Measurements from ENCODE around the gene CATSPERZ.

Gene CATSPERZ

GRCh38 chr11:64283092-64283491 is 17.1 kb upstream of the CATSPERZ start:
- TF ChIP-seq CTCF (IDR thresholded peaks at IDR 0.05; ENCODE audit: control insufficient read depth, extremely low read depth, insufficient read depth) = no peak
- DNase-seq (ENCODE audit: low read depth) = no peak
- H3K4me3 ChIP-seq (ENCODE audit: low read depth, low read length) = no peak overlapping the region

- H3K4me3 ChIP-seq (ENCODE audit: low read depth, low read length) = peak within 1 kb of the TSS; percentile 82
- no peak for TF ChIP-seq CTCF (IDR thresholded peaks at IDR 0.05; ENCODE audit: control insufficient read depth, extremely low read depth, insufficient read depth)
- peak; percentile 64 for DNase-seq (ENCODE audit: low read depth)
These were observed 15.9 kb upstream of the CATSPERZ start, which contains the start of gene BAD for GRCh38 chr11:64284048-64284961. Gene BAD (minus strand): TSS chr11:64284665. CDS start chr11:64284368, 297 bp downstream.

- TF ChIP-seq CTCF (IDR thresholded peaks at IDR 0.05; ENCODE audit: control insufficient read depth, extremely low read depth, insufficient read depth) = no peak
- DNase-seq (ENCODE audit: low read depth) = no peak
These were observed 14.9 kb upstream of the CATSPERZ start, which contains the start of gene GPR137 for GRCh38 chr11:64284962-64285884. Gene GPR137 (plus strand): TSS chr11:64285848. CDS start chr11:64286525, 677 bp downstream.

GRCh38 chr11:64285885-64286800 is 14.0 kb upstream of the CATSPERZ start:
- peak; percentile 41 for TF ChIP-seq CTCF (IDR thresholded peaks at IDR 0.05; ENCODE audit: control insufficient read depth, extremely low read depth, insufficient read depth)
- no peak for DNase-seq (ENCODE audit: low read depth)
- peak overlapping the region; percentile 82 for H3K4me3 ChIP-seq (ENCODE audit: low read depth, low read length)

More at GRCh38 chr11:64284962-64285884, 14.9 kb upstream of the CATSPERZ start, which contains the start of gene GPR137:
- H3K4me3 ChIP-seq (ENCODE audit: low read depth, low read length) = peak within 1 kb of the TSS; percentile 82

- no peak for DNase-seq (ENCODE audit: low read depth)
- TF ChIP-seq CTCF (IDR thresholded peaks at IDR 0.05; ENCODE audit: control insufficient read depth, extremely low read depth, insufficient read depth) = no peak
- peak overlapping the region; percentile 82; the same call in 1 of the 2 replicates for H3K4me3 ChIP-seq (ENCODE audit: low read depth, low read length)
These were observed 13.4 kb upstream of the CATSPERZ start for GRCh38 chr11:64286801-64287159.
